Natural killer cell (primary cell): ENCODE results near the gene RSU1. TPM values are rescaled to one million over a fixed set of nuclear protein-coding genes. Genes with fewer than 3 reads are reported as not detected.

Source experiments
- ATAC-seq, 3 donors: fragments of 150-1000 bp in 2 of 3; fragments of 200-7000 bp in 1 of 3; cut with Tn5 transposase; 1 replicate in 1 of 3; 2 replicates in 2 of 3; pipeline ENCODE4 v1.10.0; 2021; ENCODE audit warnings: mild to moderate bottlenecking in 2 of 3, moderate library complexity in 2 of 3
- DNase-seq, 2 donors: peaks; one replicate each; pipeline versions ENCODE4 v3.0.0 to v3.0.0-alpha.2; 2013 to 2021; ENCODE audit warnings: mixed read lengths in 1 of 2
- H3K27ac ChIP-seq: one replicate; pipeline ENCODE4 v1.5.1; 2013; ENCODE audit warnings: mild to moderate bottlenecking, low read length
- H3K27me3 ChIP-seq: one replicate; pipeline ENCODE4 v1.6.1; 2013; ENCODE audit warnings: low read length; ENCODE audit not compliant: control insufficient read depth, insufficient read depth
- H3K36me3 ChIP-seq: one replicate; pipeline ENCODE4 v1.6.1; 2013; ENCODE audit warnings: low read length; ENCODE audit not compliant: control insufficient read depth, insufficient read depth
- H3K4me1 ChIP-seq: one replicate; pipeline ENCODE4 v1.6.1; 2013; ENCODE audit warnings: low read length; ENCODE audit not compliant: control insufficient read depth, insufficient read depth
- H3K4me3 ChIP-seq: one replicate; pipeline ENCODE4 v1.5.1; 2013; ENCODE audit warnings: low read length
- H3K9me3 ChIP-seq: one replicate; pipeline ENCODE4 v1.6.1; 2013; ENCODE audit warnings: low read length; ENCODE audit not compliant: control insufficient read depth, insufficient read depth
- H3K27ac Mint-ChIP-seq, 2 donors: one replicate each; pipeline ENCODE4 v1.8.0; 2022; ENCODE audit warnings: mild to moderate bottlenecking in 2 of 2, mixed read lengths in 2 of 2, moderate library complexity in 1 of 2
- H3K27me3 Mint-ChIP-seq, 2 donors: one replicate each; pipeline ENCODE4 v1.8.0; 2022; ENCODE audit warnings: low read depth in 2 of 2, mixed read lengths in 2 of 2
- H3K36me3 Mint-ChIP-seq: one replicate; pipeline ENCODE4 v1.8.0; 2022; ENCODE audit warnings: mixed read lengths
- H3K4me1 Mint-ChIP-seq, 2 donors: one replicate each; pipeline ENCODE4 v1.8.0; 2022; ENCODE audit warnings: mixed read lengths in 2 of 2
- H3K4me3 Mint-ChIP-seq: one replicate; pipeline ENCODE4 v1.8.0; 2022; ENCODE audit warnings: mild to moderate bottlenecking, moderate library complexity, mixed read lengths
- H3K9me3 Mint-ChIP-seq, 2 donors: one replicate each; pipeline ENCODE4 v1.8.0; 2022; ENCODE audit warnings: mixed read lengths in 2 of 2
- CTCF ChIP-seq: fragments of 200-600 bp; IDR thresholded peaks from one replicate; pipeline ENCODE4 v1.8.0; 2022; ENCODE audit warnings: antibody characterized with exemption
- WGBS: methylation state at CpG from one replicate; pipeline ENCODE4 v1.1.7; 2013; ENCODE audit warnings: missing lambda C conversion rate; ENCODE audit not compliant: insufficient coverage; 5-methylcytosine and 5-hydroxymethylcytosine counted together
- intact Hi-C: fragments of 100-400 bp; cut with micrococcal nuclease; formaldehyde crosslinking; loops from one replicate; pipeline ENCODE4 v1.14.2; 2022
- total RNA-seq, 4 donors: library from RNA; stranded (reverse); fragments of 120-200 nt in 1 of 4; gene quantifications; one replicate each; pipeline versions ENCODE4 v1.2.3 to v1.2.4, GENCODE V29; 2013 to 2022

The RSU1 gene
- total RNA-seq, 3 donors from 2014 or later (not counting 1 experiment from before 2014, with no cell fraction given): 75.0 to 85.3 (median 80.0) TPM

DNA sequence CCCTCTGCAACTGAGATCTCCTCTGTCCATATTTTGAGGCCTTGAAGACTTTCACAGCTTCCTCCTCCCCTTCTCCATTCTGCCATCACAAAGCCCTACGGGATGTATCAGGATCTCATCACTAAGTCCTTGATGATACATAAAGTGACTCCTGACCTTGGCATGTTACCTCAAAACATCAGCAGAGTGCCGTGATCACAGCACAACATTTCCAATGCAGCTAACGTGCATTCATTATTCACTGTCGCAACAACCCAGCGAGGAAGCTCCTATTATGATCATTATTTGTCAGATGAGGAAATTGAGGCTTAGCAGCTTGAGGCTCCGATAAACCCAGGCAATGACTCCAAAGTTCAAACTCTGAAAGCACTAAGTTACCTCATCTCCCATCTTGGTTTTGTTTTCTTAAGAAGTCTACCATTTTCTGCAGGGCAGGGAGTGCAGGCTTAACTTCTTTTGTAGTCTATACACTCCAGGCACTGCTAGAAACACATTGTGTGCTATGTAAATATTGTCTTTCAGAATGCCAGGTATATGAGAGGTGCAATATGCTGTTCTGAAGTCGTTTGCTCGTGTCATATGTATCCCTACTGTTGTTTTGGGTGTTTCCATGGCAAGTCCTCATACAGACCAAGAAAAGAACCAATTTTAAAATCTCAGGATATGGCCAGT, 215.0 kb downstream of the RSU1 start:
- no peaks in the 10 kb centered on the region for H3K27me3 ChIP-seq
- H3K9me3 ChIP-seq: no peaks in the 10 kb centered on the region
- H3K36me3 ChIP-seq: no peaks in the 10 kb centered on the region
- H3K27ac Mint-ChIP-seq: no peak overlapping the region
- H3K4me1 Mint-ChIP-seq: peaks cover 0 to 13% of the 10 kb centered on the region in 2 donors
- 96% methylated on average over 8 of the region's 8 CpGs for WGBS
- ATAC-seq (no peak), DNase-seq (no peak)
- H3K4me1 ChIP-seq: no peaks in the 10 kb centered on the region
- no peak overlapping the region for H3K4me3 Mint-ChIP-seq
- no peak overlapping the region for H3K27ac ChIP-seq
- no peak for TF ChIP-seq CTCF
- no peak overlapping the region for H3K4me3 ChIP-seq
- intact Hi-C loops: no loop called here
- H3K9me3 Mint-ChIP-seq: no peaks in the 10 kb centered on the region
- no peaks in the 10 kb centered on the region for H3K27me3 Mint-ChIP-seq
- H3K36me3 Mint-ChIP-seq: no peaks in the 10 kb centered on the region

GRCh38 chr10:16599662-16600061, 217.6 kb downstream of the RSU1 start:
- intact Hi-C loops: no loop called here
- no peaks in the 10 kb centered on the region for H3K9me3 Mint-ChIP-seq

DNA sequence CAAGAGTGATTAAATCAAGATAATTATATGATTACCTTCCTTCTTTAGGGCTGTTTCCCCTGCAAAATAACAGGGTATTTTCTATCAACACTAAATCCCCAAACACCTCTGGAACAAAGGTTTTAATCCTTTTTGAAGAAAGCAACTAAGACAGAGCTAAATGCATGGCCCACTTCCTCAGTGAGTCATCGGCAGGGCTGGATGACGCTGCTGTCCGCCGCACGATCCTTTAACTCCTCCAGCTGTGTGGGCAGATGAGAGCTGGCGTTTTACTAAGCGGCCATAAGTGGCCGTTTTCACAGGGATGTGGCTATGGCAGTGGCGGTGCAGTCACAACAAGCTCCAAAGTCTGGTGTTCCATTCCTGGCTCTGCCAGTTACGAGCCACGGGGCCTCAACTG, 219.6 kb downstream of the RSU1 start:
- no peaks in the 10 kb centered on the region for H3K9me3 ChIP-seq
- no peak overlapping the region for H3K27ac ChIP-seq
- ATAC-seq (no peak), DNase-seq (no peak)
- no peaks in the 10 kb centered on the region for H3K4me1 ChIP-seq
- H3K4me1 Mint-ChIP-seq: no peaks in the 10 kb centered on the region
- no peak overlapping the region for H3K27ac Mint-ChIP-seq
- intact Hi-C loops: no loop called here
- TF ChIP-seq CTCF: no peak
- no peak overlapping the region for H3K4me3 Mint-ChIP-seq
- H3K4me3 ChIP-seq: no peak overlapping the region
- no peaks in the 10 kb centered on the region for H3K27me3 ChIP-seq
- no peaks in the 10 kb centered on the region for H3K27me3 Mint-ChIP-seq
- H3K36me3 ChIP-seq: peaks cover 2% of the 10 kb centered on the region
- H3K36me3 Mint-ChIP-seq: peaks cover 8% of the 10 kb centered on the region
- H3K9me3 Mint-ChIP-seq: no peaks in the 10 kb centered on the region
- WGBS: 95% methylated on average over 11 of the region's 11 CpGs

More at GRCh38 chr10:16599662-16600061, 217.6 kb downstream of the RSU1 start:
- H3K4me3 Mint-ChIP-seq: no peak overlapping the region
- H3K36me3 Mint-ChIP-seq: no peaks in the 10 kb centered on the region
- Histone ChIP-seq H3K4me1 (no peaks in the 10 kb centered on the region), H3K9me3 (no peaks in the 10 kb centered on the region), H3K27ac (no peak overlapping the region), H3K27me3 (no peaks in the 10 kb centered on the region), H3K4me3 (no peak overlapping the region), H3K36me3 (no peaks in the 10 kb centered on the region)
- no peak for ATAC-seq
- no peak for DNase-seq
- 97% methylated on average over 8 of the region's 8 CpGs for WGBS
- H3K27me3 Mint-ChIP-seq: no peaks in the 10 kb centered on the region
- H3K4me1 Mint-ChIP-seq: peaks cover 0 to 7% of the 10 kb centered on the region in 2 donors
- H3K27ac Mint-ChIP-seq: no peak overlapping the region
- TF ChIP-seq CTCF: no peak

- peaks cover 20% of the 10 kb centered on the region for H3K36me3 Mint-ChIP-seq
- H3K4me1 Mint-ChIP-seq: no peaks in the 10 kb centered on the region
- WGBS: 95% methylated on average over 10 of the region's 11 CpGs
Observed at GRCh38 chr10:16592378-16592777, 224.8 kb downstream of the RSU1 start.

More at GRCh38 chr10:16592378-16592777, 224.8 kb downstream of the RSU1 start:
- Histone ChIP-seq H3K27ac (no peak overlapping the region), H3K36me3 (peaks cover 9% of the 10 kb centered on the region), H3K27me3 (no peaks in the 10 kb centered on the region), H3K4me3 (no peak overlapping the region), H3K4me1 (no peaks in the 10 kb centered on the region), H3K9me3 (no peaks in the 10 kb centered on the region)
- Mint-ChIP-seq H3K4me3 (no peak overlapping the region), H3K27ac (no peak overlapping the region), H3K27me3 (no peaks in the 10 kb centered on the region), H3K9me3 (no peaks in the 10 kb centered on the region)
- DNase-seq (no peak), ATAC-seq (no peak)
- TF ChIP-seq CTCF: no peak
- intact Hi-C loops: no loop called here
